Inflammatory macrophage treated with lipopolysaccharide for 4 hours (primary cell): ENCODE data around the gene RBFOX2.

ENCODE experiments used
- DNase-seq: peaks from one replicate; pipeline ENCODE4 v3.0.0-alpha.2; 2020

Gene RBFOX2

GRCh38 chr22:35970616-35971455, 57.8 kb downstream of the RBFOX2 start:
- DNase-seq = no peak

GRCh38 chr22:35967046-35967397, 61.6 kb downstream of the RBFOX2 start:
- DNase-seq = no peak

GRCh38 chr22:35966314-35967045, 62.1 kb downstream of the RBFOX2 start:
- no peak for DNase-seq

- DNase-seq = no peak
These were observed 65.3 kb downstream of the RBFOX2 start for GRCh38 chr22:35963237-35963810.

GRCh38 chr22:35961480-35962295, 66.9 kb downstream of the RBFOX2 start:
- DNase-seq = no peak

GRCh38 chr22:35960854-35961253, 67.8 kb downstream of the RBFOX2 start:
- no peak for DNase-seq

GRCh38 chr22:35959121-35959800, 69.4 kb downstream of the RBFOX2 start:
- DNase-seq = no peak

GRCh38 chr22:35958334-35958733, 70.3 kb downstream of the RBFOX2 start:
- DNase-seq = no peak

- DNase-seq = no peak
These were observed 71.0 kb downstream of the RBFOX2 start for GRCh38 chr22:35957589-35957988.

- DNase-seq = no peak
These were observed 71.8 kb downstream of the RBFOX2 start for GRCh38 chr22:35956850-35957249.

GRCh38 chr22:35955546-35955945, 73.1 kb downstream of the RBFOX2 start:
- DNase-seq = no peak

GRCh38 chr22:35952576-35952975, 76.0 kb downstream of the RBFOX2 start:
- DNase-seq = no peak

GRCh38 chr22:35950262-35950661, 78.4 kb downstream of the RBFOX2 start:
- DNase-seq = no peak

- DNase-seq = no peak
These were observed 79.4 kb downstream of the RBFOX2 start for GRCh38 chr22:35949243-35949642.

GRCh38 chr22:35947794-35948425, 80.7 kb downstream of the RBFOX2 start:
- no peak for DNase-seq

- no peak for DNase-seq
These were observed 84.2 kb downstream of the RBFOX2 start for GRCh38 chr22:35944458-35944857.

- DNase-seq = no peak
These were observed 88.5 kb downstream of the RBFOX2 start for GRCh38 chr22:35940166-35940565.

- no peak for DNase-seq
These were observed 90.4 kb downstream of the RBFOX2 start for GRCh38 chr22:35938226-35938625.

GRCh38 chr22:35930933-35931332, 97.7 kb downstream of the RBFOX2 start:
- peak; percentile 49 for DNase-seq

- DNase-seq = no peak
These were observed 100.3 kb downstream of the RBFOX2 start for GRCh38 chr22:35928285-35928798.

GRCh38 chr22:35923026-35923425, 105.6 kb downstream of the RBFOX2 start:
- DNase-seq = no peak

GRCh38 chr22:35921777-35922176, 106.8 kb downstream of the RBFOX2 start:
- DNase-seq = peak; percentile 83
